ENCODE measurements around the gene FEZ2. TPM values are rescaled to one million over a fixed set of nuclear protein-coding genes. Genes with fewer than 3 reads are reported as not detected.

Gene FEZ2
- total RNA-seq, 1 experiment from 2014 or later: 57.5 TPM

- intact Hi-C loops (cut with micrococcal nuclease; ENCODE audit: unreplicated experiment): no loop called here
- H3K36me3 ChIP-seq (ENCODE audit: insufficient read depth, low read length, poor library complexity, severe bottlenecking): no peaks in the 10 kb centered on the region
- H3K27me3 ChIP-seq (replicated peaks; ENCODE audit: insufficient read depth, low read depth, low read length, poor library complexity): no peaks in the 10 kb centered on the region
- ChIA-PET POLR2A (ENCODE audit: low non-redundant PET) (interaction anchor here (0.6 kb wide), 2 partner anchors 243 to 407 kb away, joined by 3 read pairs; no protein-coding TSS in a partner anchor), CTCF (interaction anchor here (0.7 kb wide), 1 partner anchor 9 kb away, joined by 5 read pairs; no protein-coding TSS in a partner anchor)
- peak; percentile 24; the same call in 1 of the 2 replicates for TF ChIP-seq CTCF (conservative IDR thresholded peaks at IDR 0.05; ENCODE audit: low read depth, low read length)
- TF ChIP-seq EZH2 (IDR thresholded peaks at IDR 0.05; ENCODE audit: borderline replicate concordance, low read depth, low read length, poor library complexity, severe bottlenecking): no peak
- no peaks in the 10 kb centered on the region for H3K9me3 ChIP-seq (ENCODE audit: low read depth, low read length, poor library complexity, severe bottlenecking)
- no peak overlapping the region for H3K4me3 ChIP-seq (ENCODE audit: low read depth, low read length, poor library complexity, severe bottlenecking)
- BruUV-seq (replicated peaks): no TSS peak
- peaks cover 22% of the 10 kb centered on the region for H3K4me1 ChIP-seq (ENCODE audit: insufficient read depth, low read length, poor library complexity, severe bottlenecking)
- H3K27ac ChIP-seq (ENCODE audit: low read depth, low read length, poor library complexity, severe bottlenecking): peak overlapping the region; percentile 8
- DNase-seq (ENCODE audit: low spot score): peak; percentile 79
These were observed 67.0 kb downstream of the FEZ2 start for GRCh38 chr2:36530983-36531354.

- Histone ChIP-seq H3K27me3 (replicated peaks; ENCODE audit: insufficient read depth, low read depth, low read length, poor library complexity) (no peaks in the 10 kb centered on the region), H3K9me3 (ENCODE audit: low read depth, low read length, poor library complexity, severe bottlenecking) (no peaks in the 10 kb centered on the region), H3K27ac (ENCODE audit: low read depth, low read length, poor library complexity, severe bottlenecking) (peak overlapping the region; percentile 8), H3K36me3 (ENCODE audit: insufficient read depth, low read length, poor library complexity, severe bottlenecking) (no peaks in the 10 kb centered on the region), H3K4me1 (ENCODE audit: insufficient read depth, low read length, poor library complexity, severe bottlenecking) (peaks cover 22% of the 10 kb centered on the region), H3K4me3 (ENCODE audit: low read depth, low read length, poor library complexity, severe bottlenecking) (no peak overlapping the region)
- no TSS peak for BruUV-seq (replicated peaks)
- POLR2A ChIA-PET (ENCODE audit: low non-redundant PET): interaction anchor here (0.6 kb wide), 1 partner anchor 406 kb away, joined by 3 read pairs; no protein-coding TSS in a partner anchor
- TF ChIP-seq EZH2 (IDR thresholded peaks at IDR 0.05; ENCODE audit: borderline replicate concordance, low read depth, low read length, poor library complexity, severe bottlenecking) (no peak), CTCF (conservative IDR thresholded peaks at IDR 0.05; ENCODE audit: low read depth, low read length) (no peak)
- DNase-seq (ENCODE audit: low spot score): peak; percentile 64
- intact Hi-C loops (cut with micrococcal nuclease; ENCODE audit: unreplicated experiment): no loop called here
- CTCF ChIA-PET: interaction anchor here (0.7 kb wide), 1 partner anchor 9 kb away, joined by 5 read pairs; no protein-coding TSS in a partner anchor
These were observed 67.6 kb downstream of the FEZ2 start for GRCh38 chr2:36530178-36530982.

GRCh38 chr2:36528766-36529392 is 69.1 kb downstream of the FEZ2 start:
- no peak overlapping the region for H3K4me3 ChIP-seq (ENCODE audit: low read depth, low read length, poor library complexity, severe bottlenecking)
- intact Hi-C loops (cut with micrococcal nuclease; ENCODE audit: unreplicated experiment): no loop called here
- no peak overlapping the region for H3K27ac ChIP-seq (ENCODE audit: low read depth, low read length, poor library complexity, severe bottlenecking)
- TF ChIP-seq EZH2 (IDR thresholded peaks at IDR 0.05; ENCODE audit: borderline replicate concordance, low read depth, low read length, poor library complexity, severe bottlenecking) (no peak), CTCF (conservative IDR thresholded peaks at IDR 0.05; ENCODE audit: low read depth, low read length) (no peak)
- no peaks in the 10 kb centered on the region for H3K36me3 ChIP-seq (ENCODE audit: insufficient read depth, low read length, poor library complexity, severe bottlenecking)
- H3K9me3 ChIP-seq (ENCODE audit: low read depth, low read length, poor library complexity, severe bottlenecking): no peaks in the 10 kb centered on the region
- H3K27me3 ChIP-seq (replicated peaks; ENCODE audit: insufficient read depth, low read depth, low read length, poor library complexity): no peaks in the 10 kb centered on the region
- no TSS peak for BruUV-seq (replicated peaks)
- POLR2A ChIA-PET (ENCODE audit: low non-redundant PET): no interaction called here
- CTCF ChIA-PET: no interaction called here
- H3K4me1 ChIP-seq (ENCODE audit: insufficient read depth, low read length, poor library complexity, severe bottlenecking): peaks cover 22% of the 10 kb centered on the region
- DNase-seq (ENCODE audit: low spot score): no peak

Measured in A673 (cell line).